WTC11 (cell line): ENCODE measurements around the gene DYSF. TPM values are rescaled to one million over a fixed set of nuclear protein-coding genes. Genes with fewer than 3 reads are reported as not detected.
A peak's percentile ranks its signal among the peaks of the same experiment; 100 is the strongest.

Experiments
- ATAC-seq: fragments of 200-7000 bp; cut with Tn5 transposase; 2 replicates; pipeline ENCODE4 v1.10.0; 2021; ENCODE audit warnings: mild to moderate bottlenecking, moderate library complexity
- CTCF ChIA-PET: fragments of 300-600 bp; sonication (Branson Sonifier 250); formaldehyde crosslinking; loops from one replicate; lab custom pipeline; 2021; ENCODE audit warnings: antibody characterized with exemption; lab: Charles Lee
- POLR2A ChIA-PET: fragments of 350-600 bp; sonication (Branson Sonifier 250); formaldehyde crosslinking; loops from one replicate; lab custom pipeline; 2021; ENCODE audit warnings: antibody characterized with exemption; lab: Charles Lee
- DNase-seq: peaks from one replicate; pipeline ENCODE4 v3.0.0; 2021; ENCODE audit warnings: low spot score
- H3K27ac Mint-ChIP-seq: 2 replicates; pipeline ENCODE4 v1.8.0; 2021; ENCODE audit warnings: mixed read lengths
- H3K27me3 Mint-ChIP-seq: 2 replicates; pipeline ENCODE4 v1.8.0; 2021; ENCODE audit warnings: low read depth, mild to moderate bottlenecking, moderate library complexity, mixed read lengths
- H3K36me3 Mint-ChIP-seq: 2 replicates; pipeline ENCODE4 v1.8.0; 2021; ENCODE audit warnings: mixed read lengths
- H3K4me1 Mint-ChIP-seq: 2 replicates; pipeline ENCODE4 v1.8.0; 2022; ENCODE audit warnings: mixed read lengths
- H3K4me3 Mint-ChIP-seq: 2 replicates; pipeline ENCODE4 v1.8.0; 2021; ENCODE audit warnings: mild to moderate bottlenecking, moderate library complexity, mixed read lengths
- H3K9me3 Mint-ChIP-seq: 2 replicates; pipeline ENCODE4 v1.8.0; 2021; ENCODE audit warnings: mixed read lengths
- FOXJ3 ChIP-seq: sonication (generic); formaldehyde crosslinking; IDR thresholded peaks from 2 replicates; pipeline ENCODE4 v1.9.0; 2021; ENCODE audit warnings: missing genetic modification reagents, mild to moderate bottlenecking, borderline replicate concordance
- MYBL2 ChIP-seq: sonication (generic); formaldehyde crosslinking; IDR thresholded peaks from 2 replicates; pipeline ENCODE4 v1.8.1; 2023; ENCODE audit warnings: mild to moderate bottlenecking, moderate library complexity, missing genetic modification reagents
- RORB ChIP-seq: fragments of 250-450 bp; sonication (Bioruptor Pico); IDR thresholded peaks from 2 replicates; pipeline ENCODE4 v1.9.0; 2021; ENCODE audit warnings: mild to moderate bottlenecking
- SMAD3 ChIP-seq: sonication (generic); formaldehyde crosslinking; IDR thresholded peaks from 2 replicates; pipeline ENCODE4 v1.8.0; 2022; ENCODE audit warnings: missing genetic modification reagents, mild to moderate bottlenecking, borderline replicate concordance
- TCF7 ChIP-seq: sonication (generic); formaldehyde crosslinking; IDR thresholded peaks from 2 replicates; pipeline ENCODE4 v1.8.0; 2022; ENCODE audit warnings: mild to moderate bottlenecking, low read depth, missing genetic modification reagents, moderate library complexity
- TEAD4 ChIP-seq: sonication (generic); formaldehyde crosslinking; IDR thresholded peaks from 2 replicates; pipeline ENCODE4 v1.8.0; 2022; ENCODE audit warnings: mild to moderate bottlenecking, missing genetic modification reagents
- TP53 ChIP-seq: sonication (generic); formaldehyde crosslinking; IDR thresholded peaks from 2 replicates; pipeline ENCODE4 v1.8.1; 2023; ENCODE audit warnings: mild to moderate bottlenecking, missing genetic modification reagents
- ZNF232 ChIP-seq: sonication (generic); formaldehyde crosslinking; IDR thresholded peaks from 2 replicates; pipeline ENCODE4 v1.8.0; 2022; ENCODE audit warnings: mild to moderate bottlenecking, missing genetic modification reagents
- ZNF671 ChIP-seq: fragments of 250-450 bp; sonication (Bioruptor Pico); IDR thresholded peaks from 2 replicates; pipeline ENCODE4 v1.8.0; 2021; ENCODE audit warnings: mild to moderate bottlenecking
- total RNA-seq: library from RNA; stranded (reverse); gene quantifications from 3 replicates; pipeline ENCODE4 v1.2.3, GENCODE V29; 2021
- TF ChIP-seq, protein P1 (sequence below): sonication (generic); formaldehyde crosslinking; IDR thresholded peaks from 2 replicates; pipeline ENCODE4 v1.8.1; 2023; ENCODE audit warnings: mild to moderate bottlenecking, missing genetic modification reagents
- TF ChIP-seq, protein P2 (sequence below): fragments of 250-450 bp; sonication (Bioruptor Pico); IDR thresholded peaks from 2 replicates; pipeline ENCODE4 v1.9.0; 2021; ENCODE audit warnings: moderate library complexity, mild to moderate bottlenecking, inconsistent platforms, borderline replicate concordance
- TF ChIP-seq, protein P3 (sequence below): fragments of 250-450 bp; sonication (Bioruptor Pico); IDR thresholded peaks from 2 replicates; pipeline ENCODE4 v1.9.0; 2021; ENCODE audit warnings: mild to moderate bottlenecking
- TF ChIP-seq, protein P4 (sequence below): sonication (generic); formaldehyde crosslinking; IDR thresholded peaks from 2 replicates; pipeline ENCODE4 v1.8.0; 2023; ENCODE audit warnings: missing genetic modification reagents, mild to moderate bottlenecking, borderline replicate concordance
- TF ChIP-seq, protein P5 (sequence below): sonication (generic); formaldehyde crosslinking; IDR thresholded peaks from 2 replicates; pipeline ENCODE4 v1.8.0; 2023; ENCODE audit warnings: missing genetic modification reagents
- TF ChIP-seq, protein P6 (sequence below): sonication (generic); formaldehyde crosslinking; IDR thresholded peaks from 2 replicates; pipeline ENCODE4 v1.8.1; 2023; ENCODE audit warnings: mild to moderate bottlenecking, missing genetic modification reagents, borderline replicate concordance
- TF ChIP-seq, protein P7 (sequence below): sonication (generic); formaldehyde crosslinking; IDR thresholded peaks from 2 replicates; pipeline ENCODE4 v1.8.1; 2023; ENCODE audit warnings: mild to moderate bottlenecking, missing genetic modification reagents, moderate library complexity
- TF ChIP-seq, protein P8 (sequence below): sonication (generic); formaldehyde crosslinking; IDR thresholded peaks from 2 replicates; pipeline ENCODE4 v1.8.1; 2023; ENCODE audit warnings: mild to moderate bottlenecking, missing genetic modification reagents

The DYSF gene
- total RNA-seq, 1 experiment from 2014 or later = 14.8 TPM

DNA sequence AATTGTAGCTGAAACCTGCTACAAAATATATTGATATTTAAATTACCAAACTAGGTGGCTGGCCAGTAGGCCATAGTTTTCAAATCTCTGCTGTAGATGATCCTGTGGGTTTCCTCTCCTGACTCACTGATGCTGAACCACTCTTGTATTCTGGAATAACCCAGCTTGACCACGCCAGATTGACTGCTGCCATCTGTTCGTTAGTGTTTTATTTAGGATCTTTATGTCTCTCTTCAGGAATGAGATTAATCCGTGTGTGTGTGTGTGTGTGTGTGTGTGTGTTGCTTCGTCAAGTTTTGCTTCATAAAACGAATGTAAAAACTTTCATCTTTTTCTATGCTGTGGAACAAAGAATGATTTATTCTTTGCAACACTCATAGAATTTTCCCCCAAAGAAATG lies 187.1 kb downstream of the DYSF start:
- ATAC-seq (no peak), DNase-seq (no peak)
- no peaks in the 10 kb centered on the region for H3K9me3 Mint-ChIP-seq
- H3K36me3 Mint-ChIP-seq = no peaks in the 10 kb centered on the region
- no peak overlapping the region for H3K27ac Mint-ChIP-seq
- TF ChIP-seq, protein P1, sequence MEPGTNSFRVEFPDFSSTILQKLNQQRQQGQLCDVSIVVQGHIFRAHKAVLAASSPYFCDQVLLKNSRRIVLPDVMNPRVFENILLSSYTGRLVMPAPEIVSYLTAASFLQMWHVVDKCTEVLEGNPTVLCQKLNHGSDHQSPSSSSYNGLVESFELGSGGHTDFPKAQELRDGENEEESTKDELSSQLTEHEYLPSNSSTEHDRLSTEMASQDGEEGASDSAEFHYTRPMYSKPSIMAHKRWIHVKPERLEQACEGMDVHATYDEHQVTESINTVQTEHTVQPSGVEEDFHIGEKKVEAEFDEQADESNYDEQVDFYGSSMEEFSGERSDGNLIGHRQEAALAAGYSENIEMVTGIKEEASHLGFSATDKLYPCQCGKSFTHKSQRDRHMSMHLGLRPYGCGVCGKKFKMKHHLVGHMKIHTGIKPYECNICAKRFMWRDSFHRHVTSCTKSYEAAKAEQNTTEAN = no peak
- ChIA-PET CTCF (no interaction called here), POLR2A (interaction anchor here (0.6 kb wide), 1 partner anchor 126 kb away, joined by 11 read pairs; no protein-coding TSS in a partner anchor)
- H3K4me3 Mint-ChIP-seq = no peak overlapping the region
- no peaks in the 10 kb centered on the region for H3K27me3 Mint-ChIP-seq
- peaks cover 15% of the 10 kb centered on the region for H3K4me1 Mint-ChIP-seq

DNA sequence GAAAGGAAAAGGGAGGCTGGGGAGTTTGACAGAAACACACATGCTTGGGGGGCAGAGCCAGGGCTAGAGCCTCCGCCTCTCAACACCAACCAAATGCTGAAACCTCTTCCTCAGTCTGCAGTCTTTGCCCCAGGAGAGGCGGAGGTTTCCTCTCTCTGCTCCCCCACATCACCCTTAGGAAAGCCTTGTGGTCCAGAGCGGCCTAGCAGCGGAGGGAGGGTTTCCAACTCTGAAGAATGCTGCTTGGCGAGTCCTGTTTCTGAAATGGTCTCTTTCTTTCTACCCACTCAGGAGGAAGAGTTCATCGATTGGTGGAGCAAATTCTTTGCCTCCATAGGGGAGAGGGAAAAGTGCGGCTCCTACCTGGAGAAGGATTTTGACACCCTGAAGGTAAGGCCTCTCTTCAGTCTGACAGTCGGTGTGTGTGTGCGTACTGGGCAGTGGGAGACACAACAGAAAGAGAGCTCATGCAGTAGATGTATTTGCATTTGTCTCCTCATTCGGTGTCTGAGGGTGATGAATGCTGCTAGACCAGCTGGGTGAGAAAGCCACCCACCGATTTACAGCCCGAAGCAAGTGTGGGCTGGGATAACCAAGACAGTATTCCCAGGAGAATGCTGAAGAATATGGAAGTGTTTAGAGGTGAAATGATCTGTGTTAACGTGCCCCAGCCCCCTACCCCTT lies 190.5 kb downstream of the DYSF start:
- DNase-seq = no peak
- ATAC-seq = peak; percentile 84
- H3K9me3 Mint-ChIP-seq = no peaks in the 10 kb centered on the region
- TF ChIP-seq TEAD4 (CRISPR knock-in tag) (no peak), MYBL2 (no peak), TCF7 (CRISPR knock-in tag) (no peak), SMAD3 (no peak), ZNF671 (CRISPR knock-in tag) (no peak), TP53 (no peak), ZNF232 (CRISPR knock-in tag) (no peak), RORB (no peak), FOXJ3 (CRISPR knock-in tag) (no peak)
- TF ChIP-seq, protein P2, sequence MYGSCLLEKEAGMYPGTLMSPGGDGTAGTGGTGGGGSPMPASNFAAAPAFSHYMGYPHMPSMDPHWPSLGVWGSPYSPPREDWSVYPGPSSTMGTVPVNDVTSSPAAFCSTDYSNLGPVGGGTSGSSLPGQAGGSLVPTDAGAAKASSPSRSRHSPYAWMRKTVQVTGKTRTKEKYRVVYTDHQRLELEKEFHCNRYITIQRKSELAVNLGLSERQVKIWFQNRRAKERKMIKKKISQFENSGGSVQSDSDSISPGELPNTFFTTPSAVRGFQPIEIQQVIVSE (CRISPR knock-in tag) = no peak
- TF ChIP-seq, protein P3, sequence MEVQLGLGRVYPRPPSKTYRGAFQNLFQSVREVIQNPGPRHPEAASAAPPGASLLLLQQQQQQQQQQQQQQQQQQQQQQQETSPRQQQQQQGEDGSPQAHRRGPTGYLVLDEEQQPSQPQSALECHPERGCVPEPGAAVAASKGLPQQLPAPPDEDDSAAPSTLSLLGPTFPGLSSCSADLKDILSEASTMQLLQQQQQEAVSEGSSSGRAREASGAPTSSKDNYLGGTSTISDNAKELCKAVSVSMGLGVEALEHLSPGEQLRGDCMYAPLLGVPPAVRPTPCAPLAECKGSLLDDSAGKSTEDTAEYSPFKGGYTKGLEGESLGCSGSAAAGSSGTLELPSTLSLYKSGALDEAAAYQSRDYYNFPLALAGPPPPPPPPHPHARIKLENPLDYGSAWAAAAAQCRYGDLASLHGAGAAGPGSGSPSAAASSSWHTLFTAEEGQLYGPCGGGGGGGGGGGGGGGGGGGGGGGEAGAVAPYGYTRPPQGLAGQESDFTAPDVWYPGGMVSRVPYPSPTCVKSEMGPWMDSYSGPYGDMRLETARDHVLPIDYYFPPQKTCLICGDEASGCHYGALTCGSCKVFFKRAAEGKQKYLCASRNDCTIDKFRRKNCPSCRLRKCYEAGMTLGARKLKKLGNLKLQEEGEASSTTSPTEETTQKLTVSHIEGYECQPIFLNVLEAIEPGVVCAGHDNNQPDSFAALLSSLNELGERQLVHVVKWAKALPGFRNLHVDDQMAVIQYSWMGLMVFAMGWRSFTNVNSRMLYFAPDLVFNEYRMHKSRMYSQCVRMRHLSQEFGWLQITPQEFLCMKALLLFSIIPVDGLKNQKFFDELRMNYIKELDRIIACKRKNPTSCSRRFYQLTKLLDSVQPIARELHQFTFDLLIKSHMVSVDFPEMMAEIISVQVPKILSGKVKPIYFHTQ (CRISPR knock-in tag) = no peak
- TF ChIP-seq, protein P4, sequence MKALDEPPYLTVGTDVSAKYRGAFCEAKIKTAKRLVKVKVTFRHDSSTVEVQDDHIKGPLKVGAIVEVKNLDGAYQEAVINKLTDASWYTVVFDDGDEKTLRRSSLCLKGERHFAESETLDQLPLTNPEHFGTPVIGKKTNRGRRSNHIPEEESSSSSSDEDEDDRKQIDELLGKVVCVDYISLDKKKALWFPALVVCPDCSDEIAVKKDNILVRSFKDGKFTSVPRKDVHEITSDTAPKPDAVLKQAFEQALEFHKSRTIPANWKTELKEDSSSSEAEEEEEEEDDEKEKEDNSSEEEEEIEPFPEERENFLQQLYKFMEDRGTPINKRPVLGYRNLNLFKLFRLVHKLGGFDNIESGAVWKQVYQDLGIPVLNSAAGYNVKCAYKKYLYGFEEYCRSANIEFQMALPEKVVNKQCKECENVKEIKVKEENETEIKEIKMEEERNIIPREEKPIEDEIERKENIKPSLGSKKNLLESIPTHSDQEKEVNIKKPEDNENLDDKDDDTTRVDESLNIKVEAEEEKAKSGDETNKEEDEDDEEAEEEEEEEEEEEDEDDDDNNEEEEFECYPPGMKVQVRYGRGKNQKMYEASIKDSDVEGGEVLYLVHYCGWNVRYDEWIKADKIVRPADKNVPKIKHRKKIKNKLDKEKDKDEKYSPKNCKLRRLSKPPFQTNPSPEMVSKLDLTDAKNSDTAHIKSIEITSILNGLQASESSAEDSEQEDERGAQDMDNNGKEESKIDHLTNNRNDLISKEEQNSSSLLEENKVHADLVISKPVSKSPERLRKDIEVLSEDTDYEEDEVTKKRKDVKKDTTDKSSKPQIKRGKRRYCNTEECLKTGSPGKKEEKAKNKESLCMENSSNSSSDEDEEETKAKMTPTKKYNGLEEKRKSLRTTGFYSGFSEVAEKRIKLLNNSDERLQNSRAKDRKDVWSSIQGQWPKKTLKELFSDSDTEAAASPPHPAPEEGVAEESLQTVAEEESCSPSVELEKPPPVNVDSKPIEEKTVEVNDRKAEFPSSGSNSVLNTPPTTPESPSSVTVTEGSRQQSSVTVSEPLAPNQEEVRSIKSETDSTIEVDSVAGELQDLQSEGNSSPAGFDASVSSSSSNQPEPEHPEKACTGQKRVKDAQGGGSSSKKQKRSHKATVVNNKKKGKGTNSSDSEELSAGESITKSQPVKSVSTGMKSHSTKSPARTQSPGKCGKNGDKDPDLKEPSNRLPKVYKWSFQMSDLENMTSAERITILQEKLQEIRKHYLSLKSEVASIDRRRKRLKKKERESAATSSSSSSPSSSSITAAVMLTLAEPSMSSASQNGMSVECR (CRISPR knock-in tag) = no peak
- TF ChIP-seq, protein P5, sequence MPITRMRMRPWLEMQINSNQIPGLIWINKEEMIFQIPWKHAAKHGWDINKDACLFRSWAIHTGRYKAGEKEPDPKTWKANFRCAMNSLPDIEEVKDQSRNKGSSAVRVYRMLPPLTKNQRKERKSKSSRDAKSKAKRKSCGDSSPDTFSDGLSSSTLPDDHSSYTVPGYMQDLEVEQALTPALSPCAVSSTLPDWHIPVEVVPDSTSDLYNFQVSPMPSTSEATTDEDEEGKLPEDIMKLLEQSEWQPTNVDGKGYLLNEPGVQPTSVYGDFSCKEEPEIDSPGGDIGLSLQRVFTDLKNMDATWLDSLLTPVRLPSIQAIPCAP = no peak
- TF ChIP-seq, protein P6, sequence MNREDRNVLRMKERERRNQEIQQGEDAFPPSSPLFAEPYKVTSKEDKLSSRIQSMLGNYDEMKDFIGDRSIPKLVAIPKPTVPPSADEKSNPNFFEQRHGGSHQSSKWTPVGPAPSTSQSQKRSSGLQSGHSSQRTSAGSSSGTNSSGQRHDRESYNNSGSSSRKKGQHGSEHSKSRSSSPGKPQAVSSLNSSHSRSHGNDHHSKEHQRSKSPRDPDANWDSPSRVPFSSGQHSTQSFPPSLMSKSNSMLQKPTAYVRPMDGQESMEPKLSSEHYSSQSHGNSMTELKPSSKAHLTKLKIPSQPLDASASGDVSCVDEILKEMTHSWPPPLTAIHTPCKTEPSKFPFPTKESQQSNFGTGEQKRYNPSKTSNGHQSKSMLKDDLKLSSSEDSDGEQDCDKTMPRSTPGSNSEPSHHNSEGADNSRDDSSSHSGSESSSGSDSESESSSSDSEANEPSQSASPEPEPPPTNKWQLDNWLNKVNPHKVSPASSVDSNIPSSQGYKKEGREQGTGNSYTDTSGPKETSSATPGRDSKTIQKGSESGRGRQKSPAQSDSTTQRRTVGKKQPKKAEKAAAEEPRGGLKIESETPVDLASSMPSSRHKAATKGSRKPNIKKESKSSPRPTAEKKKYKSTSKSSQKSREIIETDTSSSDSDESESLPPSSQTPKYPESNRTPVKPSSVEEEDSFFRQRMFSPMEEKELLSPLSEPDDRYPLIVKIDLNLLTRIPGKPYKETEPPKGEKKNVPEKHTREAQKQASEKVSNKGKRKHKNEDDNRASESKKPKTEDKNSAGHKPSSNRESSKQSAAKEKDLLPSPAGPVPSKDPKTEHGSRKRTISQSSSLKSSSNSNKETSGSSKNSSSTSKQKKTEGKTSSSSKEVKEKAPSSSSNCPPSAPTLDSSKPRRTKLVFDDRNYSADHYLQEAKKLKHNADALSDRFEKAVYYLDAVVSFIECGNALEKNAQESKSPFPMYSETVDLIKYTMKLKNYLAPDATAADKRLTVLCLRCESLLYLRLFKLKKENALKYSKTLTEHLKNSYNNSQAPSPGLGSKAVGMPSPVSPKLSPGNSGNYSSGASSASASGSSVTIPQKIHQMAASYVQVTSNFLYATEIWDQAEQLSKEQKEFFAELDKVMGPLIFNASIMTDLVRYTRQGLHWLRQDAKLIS (CRISPR knock-in tag) = no peak
- TF ChIP-seq, protein P7, sequence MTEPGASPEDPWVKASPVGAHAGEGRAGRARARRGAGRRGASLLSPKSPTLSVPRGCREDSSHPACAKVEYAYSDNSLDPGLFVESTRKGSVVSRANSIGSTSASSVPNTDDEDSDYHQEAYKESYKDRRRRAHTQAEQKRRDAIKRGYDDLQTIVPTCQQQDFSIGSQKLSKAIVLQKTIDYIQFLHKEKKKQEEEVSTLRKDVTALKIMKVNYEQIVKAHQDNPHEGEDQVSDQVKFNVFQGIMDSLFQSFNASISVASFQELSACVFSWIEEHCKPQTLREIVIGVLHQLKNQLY = no peak
- TF ChIP-seq, protein P8, sequence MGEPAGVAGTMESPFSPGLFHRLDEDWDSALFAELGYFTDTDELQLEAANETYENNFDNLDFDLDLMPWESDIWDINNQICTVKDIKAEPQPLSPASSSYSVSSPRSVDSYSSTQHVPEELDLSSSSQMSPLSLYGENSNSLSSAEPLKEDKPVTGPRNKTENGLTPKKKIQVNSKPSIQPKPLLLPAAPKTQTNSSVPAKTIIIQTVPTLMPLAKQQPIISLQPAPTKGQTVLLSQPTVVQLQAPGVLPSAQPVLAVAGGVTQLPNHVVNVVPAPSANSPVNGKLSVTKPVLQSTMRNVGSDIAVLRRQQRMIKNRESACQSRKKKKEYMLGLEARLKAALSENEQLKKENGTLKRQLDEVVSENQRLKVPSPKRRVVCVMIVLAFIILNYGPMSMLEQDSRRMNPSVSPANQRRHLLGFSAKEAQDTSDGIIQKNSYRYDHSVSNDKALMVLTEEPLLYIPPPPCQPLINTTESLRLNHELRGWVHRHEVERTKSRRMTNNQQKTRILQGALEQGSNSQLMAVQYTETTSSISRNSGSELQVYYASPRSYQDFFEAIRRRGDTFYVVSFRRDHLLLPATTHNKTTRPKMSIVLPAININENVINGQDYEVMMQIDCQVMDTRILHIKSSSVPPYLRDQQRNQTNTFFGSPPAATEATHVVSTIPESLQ = no peak

More for the DNA sequence above, 190.5 kb downstream of the DYSF start:
- H3K27ac Mint-ChIP-seq = no peak overlapping the region
- H3K4me1 Mint-ChIP-seq = peaks cover 15% of the 10 kb centered on the region
- no peaks in the 10 kb centered on the region for H3K27me3 Mint-ChIP-seq
- H3K36me3 Mint-ChIP-seq = no peaks in the 10 kb centered on the region
- ChIA-PET CTCF (interaction anchor here (1.1 to 1.6 kb wide), 2 partner anchors 18 to 154 kb away, joined by 3 to 4 read pairs; no protein-coding TSS in a partner anchor), POLR2A (no interaction called here)
- H3K4me3 Mint-ChIP-seq = no peak overlapping the region
